Retinal pigment epithelial cell (primary cell): Measurements from ENCODE around the gene GNS.

Experiments used
- DNase-seq: peaks from one replicate; pipeline ENCODE4 v3.0.0-alpha.2; 2010; ENCODE audit warnings: low read depth
- H3K4me3 ChIP-seq: 2 replicates; pipeline ENCODE4 v1.5.1; 2011; ENCODE audit warnings: mild to moderate bottlenecking, low read length, control low read depth, moderate library complexity
- TF ChIP-seq, protein P1 (sequence below): conservative IDR thresholded peaks from 2 replicates; pipeline ENCODE4 v1.5.1; 2011; ENCODE audit warnings: low read depth, low read length, control low read depth, inconsistent platforms

Gene GNS

DNA sequence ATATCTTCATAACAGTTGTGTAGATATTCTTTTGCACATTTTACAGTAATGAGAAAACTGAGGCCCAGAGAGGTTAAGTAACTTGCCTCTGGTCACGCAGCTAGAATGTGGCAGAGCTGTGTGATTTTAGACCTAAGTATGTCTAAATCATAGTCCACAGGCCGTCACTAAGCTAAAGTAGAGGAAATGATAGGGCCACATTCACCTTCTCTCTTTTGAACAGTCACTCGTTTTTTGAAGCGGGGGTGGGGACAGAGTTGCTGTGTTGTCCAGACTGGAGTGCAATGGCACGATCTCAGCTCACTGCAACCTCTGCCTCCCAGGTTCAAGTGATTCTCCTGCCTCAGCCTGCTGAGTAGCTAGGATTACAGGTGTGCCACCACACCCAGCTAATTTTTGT is 80.4 kb downstream of the GNS start:
- H3K4me3 ChIP-seq = no peak overlapping the region
- DNase-seq = no peak
- TF ChIP-seq, protein P1, sequence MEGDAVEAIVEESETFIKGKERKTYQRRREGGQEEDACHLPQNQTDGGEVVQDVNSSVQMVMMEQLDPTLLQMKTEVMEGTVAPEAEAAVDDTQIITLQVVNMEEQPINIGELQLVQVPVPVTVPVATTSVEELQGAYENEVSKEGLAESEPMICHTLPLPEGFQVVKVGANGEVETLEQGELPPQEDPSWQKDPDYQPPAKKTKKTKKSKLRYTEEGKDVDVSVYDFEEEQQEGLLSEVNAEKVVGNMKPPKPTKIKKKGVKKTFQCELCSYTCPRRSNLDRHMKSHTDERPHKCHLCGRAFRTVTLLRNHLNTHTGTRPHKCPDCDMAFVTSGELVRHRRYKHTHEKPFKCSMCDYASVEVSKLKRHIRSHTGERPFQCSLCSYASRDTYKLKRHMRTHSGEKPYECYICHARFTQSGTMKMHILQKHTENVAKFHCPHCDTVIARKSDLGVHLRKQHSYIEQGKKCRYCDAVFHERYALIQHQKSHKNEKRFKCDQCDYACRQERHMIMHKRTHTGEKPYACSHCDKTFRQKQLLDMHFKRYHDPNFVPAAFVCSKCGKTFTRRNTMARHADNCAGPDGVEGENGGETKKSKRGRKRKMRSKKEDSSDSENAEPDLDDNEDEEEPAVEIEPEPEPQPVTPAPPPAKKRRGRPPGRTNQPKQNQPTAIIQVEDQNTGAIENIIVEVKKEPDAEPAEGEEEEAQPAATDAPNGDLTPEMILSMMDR = no peak

DNA sequence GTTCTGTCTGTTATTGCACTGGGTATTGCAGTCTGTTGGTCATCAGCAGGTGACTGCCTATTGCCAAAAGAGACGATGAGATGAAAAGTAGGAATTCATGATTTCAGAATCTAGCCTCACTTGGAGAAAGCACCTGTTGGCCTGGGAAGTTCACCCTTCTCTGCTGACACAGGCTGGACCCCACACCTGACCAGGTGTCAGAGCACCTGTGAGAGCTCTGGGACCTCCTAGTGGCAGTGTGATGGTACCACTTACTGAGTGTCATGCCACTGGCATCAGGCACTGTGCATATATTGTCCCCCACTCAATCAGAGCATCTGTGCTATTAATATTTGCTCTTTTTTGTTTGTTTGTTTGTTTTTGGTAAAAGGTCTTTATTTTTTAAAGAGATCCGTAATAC is 81.0 kb downstream of the GNS start:
- no peak for DNase-seq
- TF ChIP-seq, protein P1 = peak; percentile 15
- H3K4me3 ChIP-seq = no peak overlapping the region

DNA sequence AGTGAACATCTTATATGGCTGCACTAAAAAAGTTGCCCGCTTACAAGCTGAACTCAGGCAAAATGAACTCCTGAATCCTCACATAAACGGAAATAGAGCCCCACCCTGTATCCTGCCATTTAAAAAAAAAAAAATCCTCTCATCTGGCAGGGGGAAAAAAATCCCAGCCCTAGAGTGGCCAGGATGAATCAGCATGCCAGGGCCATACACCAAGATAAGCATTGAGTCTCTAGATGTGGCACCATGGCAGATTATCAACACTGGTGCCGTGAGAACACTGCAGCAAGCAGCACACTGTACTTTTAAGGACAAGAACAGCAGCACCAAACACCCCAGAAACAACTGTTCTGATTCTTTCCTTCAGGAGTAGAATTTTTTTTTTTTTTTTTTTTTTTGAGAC is 83.4 kb downstream of the GNS start:
- no peak for DNase-seq
- H3K4me3 ChIP-seq = no peak overlapping the region
- TF ChIP-seq, protein P1 = no peak

DNA sequence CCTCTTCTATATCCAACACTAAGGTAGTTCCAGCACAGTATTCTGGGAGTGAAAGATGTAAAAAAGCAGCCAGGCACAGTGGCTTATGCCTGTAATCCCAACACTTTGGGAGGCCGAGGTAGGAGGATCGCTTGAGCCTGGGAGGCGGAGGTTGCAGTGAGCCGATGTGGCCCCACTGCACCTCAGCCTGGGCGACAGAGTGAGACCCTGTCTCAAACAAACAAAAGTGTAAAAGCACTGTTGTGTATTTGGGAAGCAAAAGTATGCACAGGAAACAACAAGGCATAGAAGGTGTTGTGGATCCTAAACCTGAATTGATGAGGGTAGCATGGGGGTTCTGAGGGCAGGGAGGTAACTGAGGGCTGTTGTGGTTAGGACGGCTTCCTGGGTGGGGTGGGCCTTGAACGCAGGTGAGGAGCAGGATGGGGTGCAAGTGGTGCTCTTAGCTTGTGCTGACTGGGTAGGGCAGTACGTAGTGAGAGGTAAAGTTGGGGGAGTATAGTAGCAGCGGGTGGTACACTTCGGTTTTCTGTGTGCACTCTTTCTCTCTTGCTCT is 84.8 kb downstream of the GNS start:
- DNase-seq = no peak
- H3K4me3 ChIP-seq = no peak overlapping the region
- TF ChIP-seq, protein P1 = no peak

DNA sequence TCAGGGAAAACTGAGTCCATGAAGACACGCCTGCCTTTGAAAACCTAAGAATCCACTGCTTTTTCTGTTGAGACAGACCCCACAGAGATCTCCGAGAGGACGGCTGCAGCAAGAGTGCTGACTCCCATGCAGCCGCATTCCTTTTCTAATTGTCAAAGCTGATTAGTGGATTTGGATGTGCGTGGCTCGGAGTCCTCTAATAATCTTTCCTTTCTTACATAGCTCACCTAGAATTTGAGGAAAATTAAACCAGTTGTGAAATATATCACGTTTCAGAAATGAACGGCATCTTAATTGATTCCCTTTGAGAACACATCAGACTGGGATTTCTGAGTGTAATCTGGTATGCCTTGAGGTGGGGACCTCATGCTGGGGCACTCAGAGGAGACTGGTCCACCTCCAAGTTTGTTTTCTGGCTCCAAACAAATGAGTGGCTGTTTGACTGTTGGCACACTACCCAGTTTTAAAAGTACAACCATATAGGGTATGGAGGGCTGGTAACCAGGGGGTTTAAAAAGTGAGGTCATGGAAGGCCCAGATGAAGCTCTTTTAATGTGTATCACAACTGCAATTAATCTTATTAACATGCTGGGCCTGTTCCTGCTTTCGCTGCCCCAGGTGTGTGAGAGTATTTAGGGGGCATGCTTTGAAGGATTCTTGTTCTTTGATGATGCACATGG is 85.6 kb downstream of the GNS start:
- no peak overlapping the region for H3K4me3 ChIP-seq
- DNase-seq = peak; percentile 82
- TF ChIP-seq, protein P1 = no peak

DNA sequence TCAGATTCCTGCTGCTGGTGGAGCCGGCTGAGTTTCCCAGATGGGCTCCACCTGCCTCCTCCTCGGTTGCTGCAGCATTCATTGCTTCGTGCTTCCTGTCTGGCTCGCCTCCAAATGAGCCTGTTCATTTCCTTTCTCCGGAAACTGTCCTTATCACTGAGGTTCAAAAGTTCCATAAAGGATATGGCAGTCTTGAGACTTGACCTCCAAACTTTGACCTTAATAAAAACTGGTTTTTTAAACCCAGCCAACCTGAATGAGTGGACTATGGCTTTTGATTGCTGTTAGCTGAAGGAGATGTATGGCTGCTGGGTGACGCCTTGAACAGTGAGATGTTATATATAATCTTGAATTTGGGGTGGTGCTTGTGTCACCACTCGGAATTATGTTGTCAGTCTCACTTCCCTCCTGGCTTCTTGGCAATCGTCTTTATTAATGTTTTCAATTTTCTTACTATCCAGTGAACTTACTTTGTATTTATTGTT is 86.2 kb downstream of the GNS start:
- TF ChIP-seq, protein P1 = no peak
- no peak overlapping the region for H3K4me3 ChIP-seq
- no peak for DNase-seq

DNA sequence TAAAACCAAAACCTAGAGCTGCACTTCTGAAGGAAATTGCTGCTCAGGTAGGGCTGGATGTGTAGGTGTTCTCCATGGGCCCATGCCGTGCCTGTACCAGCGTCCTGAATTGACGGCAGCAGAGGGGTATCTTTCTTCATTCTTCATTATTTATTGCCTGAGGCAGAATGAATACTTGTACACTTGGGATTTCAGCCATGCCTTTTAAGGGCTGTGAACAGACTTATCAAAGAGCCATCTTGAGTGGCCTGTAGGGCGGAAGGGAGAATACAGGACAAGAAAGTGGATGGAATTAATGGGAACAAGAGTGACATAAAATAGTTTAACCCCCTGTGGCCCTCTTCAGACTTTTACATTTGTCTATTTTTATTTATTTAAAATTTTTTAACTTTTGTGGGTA is 87.5 kb downstream of the GNS start:
- no peak overlapping the region for H3K4me3 ChIP-seq
- no peak for DNase-seq
- TF ChIP-seq, protein P1 = no peak
